ENCODE data around the gene EXOC7. TPM values are rescaled to one million over a fixed set of nuclear protein-coding genes. Genes with fewer than 3 reads are reported as not detected.

Gene EXOC7
- total RNA-seq, 1 experiment from 2014 or later = 114 TPM

- H3K4me1 ChIP-seq (ENCODE audit: control insufficient read depth in 1 of 2, insufficient read depth in 2 of 2, low read length in 2 of 2) = no peaks in the 10 kb centered on the region
- H3K9me2 ChIP-seq (ENCODE audit: insufficient read depth) = no peaks in the 10 kb centered on the region
- DNase-seq (ENCODE audit: low read depth, low spot score) (no peak), ATAC-seq (peak; percentile 37; the same call in 1 of the 2 replicates)
- CTCF ChIA-PET = interaction anchor here (0.9 to 2.2 kb wide), 3 partner anchors 23 to 127 kb away, joined by 3 to 8 read pairs (median 4); no protein-coding TSS in a partner anchor
- POLR2A ChIA-PET = no interaction called here
- no peak overlapping the region for H3K4me2 ChIP-seq (ENCODE audit: low read length)
- no peaks in the 10 kb centered on the region for H3K9me3 ChIP-seq (ENCODE audit: control insufficient read depth in 1 of 2, insufficient read depth in 1 of 2, low read depth in 1 of 2, low read length in 2 of 2)
- RAD21 ChIA-PET (ENCODE audit: low non-redundant PET in 1 of 2, low total read pairs in 2 of 2, uncharacterized antibody in 2 of 2, unreplicated experiment in 2 of 2) = no interaction called here
- no peak overlapping the region for H3K27ac ChIP-seq (ENCODE audit: low read depth, low read length)
- no peaks in the 10 kb centered on the region for H3K36me3 ChIP-seq (ENCODE audit: control insufficient read depth in 1 of 2, insufficient read depth in 2 of 2, low read length in 2 of 2)
- no peak overlapping the region for H3K9ac ChIP-seq (ENCODE audit: low read length)
- H4K20me1 ChIP-seq (ENCODE audit: insufficient read depth) = no peaks in the 10 kb centered on the region
- BruUV-seq (replicated peaks) = no TSS peak
- H3K27me3 ChIP-seq (ENCODE audit: insufficient read depth, low read length) = no peaks in the 10 kb centered on the region
- H3K4me3 ChIP-seq (replicated peaks in 1 of 2; ENCODE audit: low read depth in 1 of 2, low read length in 2 of 2) = no peak overlapping the region
- H3K79me2 ChIP-seq (ENCODE audit: insufficient read depth, low read length) = no peaks in the 10 kb centered on the region
- intact Hi-C loops (cut with micrococcal nuclease) = no loop called here
- no peak overlapping the region for H2AFZ ChIP-seq (ENCODE audit: low read depth, low read length, poor library complexity, severe bottlenecking)
- TF ChIP-seq ZBTB33 (IDR thresholded peaks at IDR 0.05; ENCODE audit: extremely low read depth, insufficient replicate concordance, low read length) (no peak), RAD21 (IDR thresholded peaks at IDR 0.05; ENCODE audit: low read depth) (peak; percentile 34; the same call in 1 of the 2 replicates), ELF1 (IDR thresholded peaks at IDR 0.05; ENCODE audit: borderline replicate concordance, low read depth) (no peak), CTCF (IDR thresholded peaks at IDR 0.05 in 2 of 3, conservative IDR thresholded peaks at IDR 0.05 in 1 of 3; ENCODE audit: borderline replicate concordance in 1 of 3, insufficient read depth in 1 of 3, low read depth in 2 of 3, low read length in 2 of 3) (peak in 2 of 3 experiments; percentile 20 to 24; a peak in 2 of 6 replicates), MAX (IDR thresholded peaks at IDR 0.05) (no peak; the same call in 1 of the 2 replicates)
Observed at GRCh38 chr17:76152591-76152990, 49.0 kb upstream of the EXOC7 start.
